Measurements from ENCODE around the gene SLC23A3.

- TF ChIP-seq EZH2phosphoT487 (IDR thresholded peaks at IDR 0.05; ENCODE audit: insufficient read depth, low read depth) (no peak), EZH2 (IDR thresholded peaks at IDR 0.05; ENCODE audit: insufficient read depth, poor library complexity, severe bottlenecking) (no peak)
Measured at GRCh38 chr2:219182331-219183150, 12.7 kb upstream of the SLC23A3 start.

Data from GM23248 (cell line).